ENCODE data around the gene GSTT2B.
A peak's percentile ranks its signal among the peaks of the same experiment; 100 is the strongest.
"Not testable (repeated sequence)": the region's sequence is repeated elsewhere in the genome, so short reads cannot be mapped to it uniquely, and the experiment has no call there.

GSTT2B gene

GRCh38 chr22:23984430-23984829, 23.4 kb upstream of the GSTT2B start:
- H3K4me3 ChIP-seq (ENCODE audit: control insufficient read depth in 1 of 7, extremely low read depth in 1 of 7, insufficient read depth in 4 of 7, low read depth in 2 of 7, low read length in 6 of 7): no peak overlapping the region
- H3K9me3 ChIP-seq (ENCODE audit: control extremely low read depth in 1 of 5, control insufficient read depth in 4 of 5, insufficient read depth in 2 of 5, low read depth in 1 of 5, low read length in 4 of 5): no peaks in the 10 kb centered on the region
- no peak overlapping the region for H3K27ac ChIP-seq (ENCODE audit: insufficient read depth in 1 of 2, low read depth in 1 of 2, low read length in 2 of 2, poor library complexity in 1 of 2, severe bottlenecking in 2 of 2)
- no peaks in the 10 kb centered on the region for H3K4me1 ChIP-seq (ENCODE audit: control extremely low read depth in 1 of 4, control insufficient read depth in 4 of 4, insufficient read depth in 4 of 4, low read length in 3 of 4)
- peak in 2 of 3 donors; percentile 46 to 50 for DNase-seq
- H3K36me3 ChIP-seq (ENCODE audit: control insufficient read depth in 4 of 4, insufficient read depth in 4 of 4, low read length in 3 of 4): no peaks in the 10 kb centered on the region
- 67% methylated on average over 3 of the region's 6 CpGs for WGBS (ENCODE audit: insufficient coverage)
- ChIA-PET POLR2A (no interaction called here), CTCF (no interaction called here)
- no peaks in the 10 kb centered on the region for H3K27me3 ChIP-seq (replicated peaks in 2 of 5; ENCODE audit: control insufficient read depth in 4 of 5, insufficient read depth in 5 of 5, low read length in 4 of 5)

- H3K27me3 ChIP-seq (replicated peaks in 2 of 5; ENCODE audit: control insufficient read depth in 4 of 5, insufficient read depth in 5 of 5, low read length in 4 of 5); POLR2A ChIA-PET; H3K9me3 ChIP-seq (ENCODE audit: control extremely low read depth in 1 of 5, control insufficient read depth in 4 of 5, insufficient read depth in 2 of 5, low read depth in 1 of 5, low read length in 4 of 5); DNase-seq; H3K27ac ChIP-seq (ENCODE audit: insufficient read depth in 1 of 2, low read depth in 1 of 2, low read length in 2 of 2, poor library complexity in 1 of 2, severe bottlenecking in 2 of 2); H3K4me1 ChIP-seq (ENCODE audit: control extremely low read depth in 1 of 4, control insufficient read depth in 4 of 4, insufficient read depth in 4 of 4, low read length in 3 of 4); H3K4me3 ChIP-seq (ENCODE audit: control insufficient read depth in 1 of 7, extremely low read depth in 1 of 7, insufficient read depth in 4 of 7, low read depth in 2 of 7, low read length in 6 of 7); H3K36me3 ChIP-seq (ENCODE audit: control insufficient read depth in 4 of 4, insufficient read depth in 4 of 4, low read length in 3 of 4); CTCF ChIA-PET: not testable (repeated sequence)
- no CpG with 5 or more reads among the region's 7 CpGs for WGBS (ENCODE audit: insufficient coverage)
These were observed 19.6 kb upstream of the GSTT2B start for GRCh38 chr22:23980567-23980966.

DNA sequence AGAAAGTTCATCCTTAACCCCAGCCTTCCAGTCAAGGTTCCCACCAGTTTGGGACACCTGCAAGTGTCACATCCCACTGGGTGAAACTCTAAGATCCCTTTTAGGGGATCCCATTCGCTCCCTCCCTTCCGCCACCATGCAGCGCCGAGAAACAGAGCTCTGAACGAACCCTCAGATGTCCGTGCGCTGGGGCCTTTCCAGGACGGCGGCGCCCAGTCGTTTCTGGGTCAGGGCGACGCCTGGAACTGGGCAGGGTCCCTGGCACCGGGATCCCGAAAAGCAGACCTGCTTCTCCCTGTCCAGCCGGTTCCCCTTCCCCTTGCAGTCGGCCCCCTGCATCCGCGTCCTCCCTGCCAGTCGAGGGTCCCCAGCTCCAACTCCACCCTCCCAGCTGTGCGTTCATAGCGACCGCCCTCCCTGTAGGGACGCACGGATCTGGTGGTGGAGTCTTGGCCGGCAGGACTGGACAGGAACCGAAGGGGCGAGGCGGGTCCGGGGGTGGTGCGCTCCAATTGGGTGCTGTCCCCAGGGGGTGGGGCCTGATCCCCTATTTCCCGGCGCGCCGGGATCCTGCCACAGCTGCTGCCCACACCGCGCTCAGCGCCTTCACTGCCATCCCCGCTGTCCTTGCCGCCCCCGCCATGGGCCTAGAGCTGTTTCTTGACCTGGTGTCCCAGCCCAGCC, 18.7 kb upstream of the GSTT2B start, which contains the start of gene GSTT2:
TSS of gene GSTT2 (plus strand) at position 578 of the 684 bp plus-strand sequence.
- H3K36me3 ChIP-seq (ENCODE audit: control insufficient read depth in 4 of 4, insufficient read depth in 4 of 4, low read length in 3 of 4); H3K4me1 ChIP-seq (ENCODE audit: control extremely low read depth in 1 of 4, control insufficient read depth in 4 of 4, insufficient read depth in 4 of 4, low read length in 3 of 4); POLR2A ChIA-PET; DNase-seq; H3K27me3 ChIP-seq (replicated peaks in 2 of 5; ENCODE audit: control insufficient read depth in 4 of 5, insufficient read depth in 5 of 5, low read length in 4 of 5); H3K4me3 ChIP-seq (ENCODE audit: control insufficient read depth in 1 of 7, extremely low read depth in 1 of 7, insufficient read depth in 4 of 7, low read depth in 2 of 7, low read length in 6 of 7); H3K9me3 ChIP-seq (ENCODE audit: control extremely low read depth in 1 of 5, control insufficient read depth in 4 of 5, insufficient read depth in 2 of 5, low read depth in 1 of 5, low read length in 4 of 5); H3K27ac ChIP-seq (ENCODE audit: insufficient read depth in 1 of 2, low read depth in 1 of 2, low read length in 2 of 2, poor library complexity in 1 of 2, severe bottlenecking in 2 of 2); CTCF ChIA-PET: not testable (repeated sequence)
- no CpG with 5 or more reads among the region's 41 CpGs for whole genome bisulfite sequencing (ENCODE audit: insufficient coverage)

- no CpG with 5 or more reads among the region's 12 CpGs for WGBS (ENCODE audit: insufficient coverage)
These were observed 16.3 kb upstream of the GSTT2B start for GRCh38 chr22:23977304-23977703.

DNA sequence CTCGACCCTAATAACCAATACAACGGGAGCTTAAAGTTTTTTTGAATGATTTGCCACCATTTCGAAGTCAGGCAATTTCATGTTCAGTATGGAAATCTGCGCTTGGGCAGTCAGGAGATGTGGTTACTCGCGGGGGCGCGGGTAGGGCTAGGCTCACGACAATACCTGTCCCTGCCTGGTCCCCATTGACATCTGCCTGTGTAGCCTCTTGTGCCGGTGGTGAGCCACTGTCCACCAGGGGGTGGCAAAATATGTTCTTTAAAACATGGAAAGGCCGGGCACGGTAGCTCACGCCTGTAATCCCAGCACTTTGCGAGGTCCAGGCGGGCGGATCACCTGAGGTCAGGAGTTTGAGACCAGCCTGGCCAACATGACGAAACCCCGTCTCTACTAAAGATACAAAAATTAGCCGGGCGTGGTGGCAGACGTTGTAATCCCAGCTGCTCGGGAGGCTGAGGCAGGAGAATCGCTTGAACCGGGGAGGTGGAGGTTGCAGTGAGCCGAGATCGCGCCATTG, 13.9 kb upstream of the GSTT2B start:
- H3K36me3 ChIP-seq (ENCODE audit: control insufficient read depth in 4 of 4, insufficient read depth in 4 of 4, low read length in 3 of 4): peaks cover 7 to 21% (median 18%) of the 10 kb centered on the region in 4 experiments
- H3K4me1 ChIP-seq (ENCODE audit: control extremely low read depth in 1 of 4, control insufficient read depth in 4 of 4, insufficient read depth in 4 of 4, low read length in 3 of 4); H3K4me3 ChIP-seq (ENCODE audit: control insufficient read depth in 1 of 7, extremely low read depth in 1 of 7, insufficient read depth in 4 of 7, low read depth in 2 of 7, low read length in 6 of 7); H3K27ac ChIP-seq (ENCODE audit: insufficient read depth in 1 of 2, low read depth in 1 of 2, low read length in 2 of 2, poor library complexity in 1 of 2, severe bottlenecking in 2 of 2); POLR2A ChIA-PET; CTCF ChIA-PET; H3K9me3 ChIP-seq (ENCODE audit: control extremely low read depth in 1 of 5, control insufficient read depth in 4 of 5, insufficient read depth in 2 of 5, low read depth in 1 of 5, low read length in 4 of 5); DNase-seq; H3K27me3 ChIP-seq (replicated peaks in 2 of 5; ENCODE audit: control insufficient read depth in 4 of 5, insufficient read depth in 5 of 5, low read length in 4 of 5): not testable (repeated sequence)
- WGBS (ENCODE audit: insufficient coverage): no CpG with 5 or more reads among the region's 27 CpGs

More at GRCh38 chr22:23977304-23977703, 16.3 kb upstream of the GSTT2B start:
- H3K4me3 ChIP-seq (ENCODE audit: control insufficient read depth in 1 of 7, extremely low read depth in 1 of 7, insufficient read depth in 4 of 7, low read depth in 2 of 7, low read length in 6 of 7); H3K4me1 ChIP-seq (ENCODE audit: control extremely low read depth in 1 of 4, control insufficient read depth in 4 of 4, insufficient read depth in 4 of 4, low read length in 3 of 4); DNase-seq; H3K36me3 ChIP-seq (ENCODE audit: control insufficient read depth in 4 of 4, insufficient read depth in 4 of 4, low read length in 3 of 4); POLR2A ChIA-PET; H3K27ac ChIP-seq (ENCODE audit: insufficient read depth in 1 of 2, low read depth in 1 of 2, low read length in 2 of 2, poor library complexity in 1 of 2, severe bottlenecking in 2 of 2); H3K9me3 ChIP-seq (ENCODE audit: control extremely low read depth in 1 of 5, control insufficient read depth in 4 of 5, insufficient read depth in 2 of 5, low read depth in 1 of 5, low read length in 4 of 5); H3K27me3 ChIP-seq (replicated peaks in 2 of 5; ENCODE audit: control insufficient read depth in 4 of 5, insufficient read depth in 5 of 5, low read length in 4 of 5); CTCF ChIA-PET: not testable (repeated sequence)

GRCh38 chr22:23974345-23974744, 13.3 kb upstream of the GSTT2B start, which contains the start of gene DDT:
DDT (minus strand) TSS chr22:23974441; CDS start chr22:23974414, 27 bp downstream.
- H3K27ac ChIP-seq (ENCODE audit: insufficient read depth in 1 of 2, low read depth in 1 of 2, low read length in 2 of 2, poor library complexity in 1 of 2, severe bottlenecking in 2 of 2); H3K4me3 ChIP-seq (ENCODE audit: control insufficient read depth in 1 of 7, extremely low read depth in 1 of 7, insufficient read depth in 4 of 7, low read depth in 2 of 7, low read length in 6 of 7); H3K9me3 ChIP-seq (ENCODE audit: control extremely low read depth in 1 of 5, control insufficient read depth in 4 of 5, insufficient read depth in 2 of 5, low read depth in 1 of 5, low read length in 4 of 5); POLR2A ChIA-PET; CTCF ChIA-PET; H3K27me3 ChIP-seq (replicated peaks in 2 of 5; ENCODE audit: control insufficient read depth in 4 of 5, insufficient read depth in 5 of 5, low read length in 4 of 5); DNase-seq; H3K4me1 ChIP-seq (ENCODE audit: control extremely low read depth in 1 of 4, control insufficient read depth in 4 of 4, insufficient read depth in 4 of 4, low read length in 3 of 4): not testable (repeated sequence)
- peaks cover 7 to 26% (median 23%) of the 10 kb centered on the region in 4 experiments for H3K36me3 ChIP-seq (ENCODE audit: control insufficient read depth in 4 of 4, insufficient read depth in 4 of 4, low read length in 3 of 4)
- WGBS (ENCODE audit: insufficient coverage): no CpG with 5 or more reads among the region's 29 CpGs

- 100% methylated on average over 1 of the region's 3 CpGs for WGBS (ENCODE audit: insufficient coverage)
- H3K27me3 ChIP-seq (replicated peaks in 2 of 5; ENCODE audit: control insufficient read depth in 4 of 5, insufficient read depth in 5 of 5, low read length in 4 of 5); H3K4me1 ChIP-seq (ENCODE audit: control extremely low read depth in 1 of 4, control insufficient read depth in 4 of 4, insufficient read depth in 4 of 4, low read length in 3 of 4); CTCF ChIA-PET; H3K4me3 ChIP-seq (ENCODE audit: control insufficient read depth in 1 of 7, extremely low read depth in 1 of 7, insufficient read depth in 4 of 7, low read depth in 2 of 7, low read length in 6 of 7); H3K27ac ChIP-seq (ENCODE audit: insufficient read depth in 1 of 2, low read depth in 1 of 2, low read length in 2 of 2, poor library complexity in 1 of 2, severe bottlenecking in 2 of 2); DNase-seq; H3K9me3 ChIP-seq (ENCODE audit: control extremely low read depth in 1 of 5, control insufficient read depth in 4 of 5, insufficient read depth in 2 of 5, low read depth in 1 of 5, low read length in 4 of 5); POLR2A ChIA-PET: not testable (repeated sequence)
- peaks cover 7 to 30% (median 25%) of the 10 kb centered on the region in 4 experiments for H3K36me3 ChIP-seq (ENCODE audit: control insufficient read depth in 4 of 4, insufficient read depth in 4 of 4, low read length in 3 of 4)
These were observed 10.9 kb upstream of the GSTT2B start for GRCh38 chr22:23971927-23972326.

All from common myeloid progenitor, CD34-positive (primary cell).